HepG2 (cell line): Measurements from ENCODE around the gene YJEFN3. TPM values are rescaled to one million over a fixed set of nuclear protein-coding genes. Genes with fewer than 3 reads are reported as not detected.

Source experiments
- FOSL1 ChIP-seq: sonication (generic); formaldehyde crosslinking; IDR thresholded peaks from 2 replicates; pipeline ENCODE4 v1.9.0; 2021; ENCODE audit warnings: missing genetic modification reagents, borderline replicate concordance
- GABPB1 ChIP-seq: IDR thresholded peaks from 2 replicates; pipeline ENCODE4 v1.6.1; 2016; ENCODE audit warnings: mild to moderate bottlenecking, missing genetic modification reagents, moderate library complexity, missing compliant biosample characterization
- GLI4 ChIP-seq: sonication (generic); formaldehyde crosslinking; IDR thresholded peaks from 2 replicates; pipeline ENCODE4 v1.5.1; 2020; ENCODE audit warnings: missing genetic modification reagents, mild to moderate bottlenecking, moderate library complexity, borderline replicate concordance
- MBNL3 ChIP-seq: fragments of 250-450 bp; sonication (Bioruptor Pico); conservative IDR thresholded peaks from 2 replicates; pipeline ENCODE4 v1.8.0; 2022; ENCODE audit warnings: mild to moderate bottlenecking, inconsistent platforms
- MED1 ChIP-seq: sonication (generic); formaldehyde crosslinking; IDR thresholded peaks from 2 replicates; pipeline ENCODE4 v1.4.0; 2020; ENCODE audit warnings: missing genetic modification reagents
- NRL ChIP-seq: sonication (generic); formaldehyde crosslinking; IDR thresholded peaks from 2 replicates; pipeline ENCODE4 v1.5.0; 2020; ENCODE audit warnings: missing genetic modification reagents, mild to moderate bottlenecking, moderate library complexity, borderline replicate concordance
- STAG1 ChIP-seq: sonication (generic); formaldehyde crosslinking; IDR thresholded peaks from 2 replicates; pipeline ENCODE4 v1.4.0; 2020; ENCODE audit warnings: missing genetic modification reagents
- THAP11 ChIP-seq: IDR thresholded peaks from 2 replicates; pipeline ENCODE4 v1.6.1; 2016; ENCODE audit warnings: missing biosample characterization, missing genetic modification reagents
- ZBTB1 ChIP-seq: sonication (generic); formaldehyde crosslinking; IDR thresholded peaks from 2 replicates; pipeline ENCODE4 v1.4.0; 2020; ENCODE audit warnings: missing genetic modification reagents, borderline replicate concordance
- ZNF224 ChIP-seq: sonication (generic); formaldehyde crosslinking; IDR thresholded peaks from 2 replicates; pipeline ENCODE4 v1.5.0; 2020; ENCODE audit warnings: mild to moderate bottlenecking, missing genetic modification reagents
- ZNF274 ChIP-seq: sonication (generic); formaldehyde crosslinking; IDR thresholded peaks from 2 replicates; pipeline ENCODE4 v1.5.1; 2020; ENCODE audit warnings: mild to moderate bottlenecking, missing genetic modification reagents
- ZNF607 ChIP-seq: sonication (generic); formaldehyde crosslinking; IDR thresholded peaks from 2 replicates; pipeline ENCODE4 v1.5.1; 2020; ENCODE audit warnings: missing genetic modification reagents, mild to moderate bottlenecking, borderline replicate concordance
- ZNF674 ChIP-seq: sonication (generic); formaldehyde crosslinking; IDR thresholded peaks from 2 replicates; pipeline ENCODE4 v1.5.0; 2020; ENCODE audit warnings: low read depth, mild to moderate bottlenecking, missing genetic modification reagents
- ZNF782 ChIP-seq: sonication (generic); formaldehyde crosslinking; IDR thresholded peaks from 2 replicates; pipeline ENCODE4 v1.4.0; 2020; ENCODE audit warnings: missing genetic modification reagents, mild to moderate bottlenecking, borderline replicate concordance
- polyA plus RNA-seq, 8 experiments: library from polyadenylated mRNA; depleted of rRNA in 3 of 8; stranded (reverse) in 7 of 8; unstranded in 1 of 8; fragments of >200 nt; fragmentation: Illumina TruSeq in 4 of 8; extraction: Trizol in 4 of 8; gene quantifications; 2 replicates each; pipeline versions ENCODE4 v1.2.1 to v1.2.3, GENCODE V29; 2011 to 2016; ENCODE audit warnings: low read depth in 4 of 8, missing spikeins in 1 of 8, mixed read lengths in 1 of 8; ENCODE audit not compliant: insufficient read depth in 1 of 8
- total RNA-seq, 5 experiments: library from RNA; depleted of rRNA; stranded (reverse); fragments of >200 nt; fragmentation: Illumina TruSeq; extraction: Trizol; gene quantifications; 2 replicates each; pipeline ENCODE4 v1.2.3, GENCODE V29; 2016; ENCODE audit warnings: low read depth in 1 of 5
- TF ChIP-seq, protein P1 (sequence below): sonication (generic); formaldehyde crosslinking; IDR thresholded peaks from 2 replicates; pipeline ENCODE4 v1.5.1; 2020; ENCODE audit warnings: mild to moderate bottlenecking, missing genetic modification reagents, moderate library complexity
- TF ChIP-seq, protein P2 (sequence below): sonication (generic); formaldehyde crosslinking; IDR thresholded peaks from 2 replicates; pipeline ENCODE4 v1.5.0; 2020; ENCODE audit warnings: mild to moderate bottlenecking, missing genetic modification reagents, borderline replicate concordance
- TF ChIP-seq, protein P3 (sequence below): sonication (generic); formaldehyde crosslinking; conservative IDR thresholded peaks from 2 replicates; pipeline ENCODE4 v1.4.0; 2020; ENCODE audit warnings: missing genetic modification reagents

Gene YJEFN3
- total and polyA plus RNA-seq, 2 of the 13 experiments (the other 11 are each of a cell fraction or from before 2014, with no cell fraction given), result 0.89 to 4.0 TPM

DNA sequence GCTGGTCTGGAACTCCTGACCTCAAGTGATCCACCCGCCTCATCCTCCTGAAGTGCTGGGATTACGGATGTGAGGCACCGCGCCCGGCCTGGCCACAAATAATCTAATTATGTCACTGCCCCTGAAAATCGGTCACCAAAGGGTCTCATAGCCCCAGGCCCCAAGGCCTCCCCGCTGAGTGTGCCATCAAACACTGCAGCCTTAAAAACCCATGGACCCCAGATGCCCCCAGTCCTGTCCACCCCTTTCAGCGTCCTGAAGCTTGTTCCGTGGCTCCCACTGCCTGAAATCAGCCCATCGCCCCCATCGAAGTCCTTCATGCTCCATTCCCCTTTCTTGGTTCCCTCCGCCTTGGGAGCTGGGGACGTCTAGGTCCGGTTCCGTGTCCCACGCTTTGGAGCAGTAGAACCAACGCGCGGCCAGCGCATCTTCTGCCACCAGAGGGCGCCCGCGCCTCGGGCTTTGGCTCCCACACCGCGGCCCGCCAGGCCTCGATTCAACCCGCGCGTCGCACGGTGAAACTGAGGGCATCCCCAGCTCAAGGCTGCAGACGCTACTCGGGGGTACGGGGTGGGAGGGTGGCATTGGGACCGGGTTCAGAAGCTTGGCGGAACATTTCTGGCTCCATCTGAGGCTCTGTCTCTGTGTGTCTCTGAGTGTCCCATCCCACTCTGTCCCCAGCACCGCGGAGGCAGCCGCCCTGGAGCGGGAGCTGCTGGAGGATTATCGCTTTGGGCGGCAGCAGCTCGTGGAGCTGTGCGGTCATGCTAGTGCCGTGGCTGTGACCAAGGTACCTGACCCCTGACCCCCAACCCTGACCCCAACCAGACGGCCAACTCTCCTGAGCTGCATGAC is 3.5 kb downstream of the YJEFN3 start (continued):
- TF ChIP-seq, protein P1, sequence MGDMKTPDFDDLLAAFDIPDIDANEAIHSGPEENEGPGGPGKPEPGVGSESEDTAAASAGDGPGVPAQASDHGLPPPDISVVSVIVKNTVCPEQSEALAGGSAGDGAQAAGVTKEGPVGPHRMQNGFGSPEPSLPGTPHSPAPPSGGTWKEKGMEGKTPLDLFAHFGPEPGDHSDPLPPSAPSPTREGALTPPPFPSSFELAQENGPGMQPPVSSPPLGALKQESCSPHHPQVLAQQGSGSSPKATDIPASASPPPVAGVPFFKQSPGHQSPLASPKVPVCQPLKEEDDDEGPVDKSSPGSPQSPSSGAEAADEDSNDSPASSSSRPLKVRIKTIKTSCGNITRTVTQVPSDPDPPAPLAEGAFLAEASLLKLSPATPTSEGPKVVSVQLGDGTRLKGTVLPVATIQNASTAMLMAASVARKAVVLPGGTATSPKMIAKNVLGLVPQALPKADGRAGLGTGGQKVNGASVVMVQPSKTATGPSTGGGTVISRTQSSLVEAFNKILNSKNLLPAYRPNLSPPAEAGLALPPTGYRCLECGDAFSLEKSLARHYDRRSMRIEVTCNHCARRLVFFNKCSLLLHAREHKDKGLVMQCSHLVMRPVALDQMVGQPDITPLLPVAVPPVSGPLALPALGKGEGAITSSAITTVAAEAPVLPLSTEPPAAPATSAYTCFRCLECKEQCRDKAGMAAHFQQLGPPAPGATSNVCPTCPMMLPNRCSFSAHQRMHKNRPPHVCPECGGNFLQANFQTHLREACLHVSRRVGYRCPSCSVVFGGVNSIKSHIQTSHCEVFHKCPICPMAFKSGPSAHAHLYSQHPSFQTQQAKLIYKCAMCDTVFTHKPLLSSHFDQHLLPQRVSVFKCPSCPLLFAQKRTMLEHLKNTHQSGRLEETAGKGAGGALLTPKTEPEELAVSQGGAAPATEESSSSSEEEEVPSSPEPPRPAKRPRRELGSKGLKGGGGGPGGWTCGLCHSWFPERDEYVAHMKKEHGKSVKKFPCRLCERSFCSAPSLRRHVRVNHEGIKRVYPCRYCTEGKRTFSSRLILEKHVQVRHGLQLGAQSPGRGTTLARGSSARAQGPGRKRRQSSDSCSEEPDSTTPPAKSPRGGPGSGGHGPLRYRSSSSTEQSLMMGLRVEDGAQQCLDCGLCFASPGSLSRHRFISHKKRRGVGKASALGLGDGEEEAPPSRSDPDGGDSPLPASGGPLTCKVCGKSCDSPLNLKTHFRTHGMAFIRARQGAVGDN (CRISPR knock-in tag), result peak; percentile 73
- TF ChIP-seq THAP11 (0 out of 2 replicates have a peak, but pooled peaks have one; percentile 16), ZNF224 (CRISPR knock-in tag) (peak; percentile 40; the same call in 1 of the 2 replicates), GABPB1 (CRISPR knock-in tag) (peak; percentile 48; the same call in 1 of the 2 replicates), FOSL1 (no peak), GLI4 (CRISPR knock-in tag) (0 out of 2 replicates have a peak, but pooled peaks have one; percentile 56), ZBTB1 (CRISPR knock-in tag) (no peak), ZNF674 (CRISPR knock-in tag) (no peak), ZNF274 (CRISPR knock-in tag) (peak; percentile 60; the same call in 1 of the 2 replicates), NRL (CRISPR knock-in tag) (peak; percentile 16; the same call in 1 of the 2 replicates), ZNF782 (CRISPR knock-in tag) (no peak), ZNF607 (CRISPR knock-in tag) (peak; percentile 52; the same call in 1 of the 2 replicates), MBNL3 (CRISPR knock-in tag) (no peak), STAG1 (CRISPR knock-in tag) (peak; percentile 95), MED1 (no peak)
- TF ChIP-seq, protein P2, sequence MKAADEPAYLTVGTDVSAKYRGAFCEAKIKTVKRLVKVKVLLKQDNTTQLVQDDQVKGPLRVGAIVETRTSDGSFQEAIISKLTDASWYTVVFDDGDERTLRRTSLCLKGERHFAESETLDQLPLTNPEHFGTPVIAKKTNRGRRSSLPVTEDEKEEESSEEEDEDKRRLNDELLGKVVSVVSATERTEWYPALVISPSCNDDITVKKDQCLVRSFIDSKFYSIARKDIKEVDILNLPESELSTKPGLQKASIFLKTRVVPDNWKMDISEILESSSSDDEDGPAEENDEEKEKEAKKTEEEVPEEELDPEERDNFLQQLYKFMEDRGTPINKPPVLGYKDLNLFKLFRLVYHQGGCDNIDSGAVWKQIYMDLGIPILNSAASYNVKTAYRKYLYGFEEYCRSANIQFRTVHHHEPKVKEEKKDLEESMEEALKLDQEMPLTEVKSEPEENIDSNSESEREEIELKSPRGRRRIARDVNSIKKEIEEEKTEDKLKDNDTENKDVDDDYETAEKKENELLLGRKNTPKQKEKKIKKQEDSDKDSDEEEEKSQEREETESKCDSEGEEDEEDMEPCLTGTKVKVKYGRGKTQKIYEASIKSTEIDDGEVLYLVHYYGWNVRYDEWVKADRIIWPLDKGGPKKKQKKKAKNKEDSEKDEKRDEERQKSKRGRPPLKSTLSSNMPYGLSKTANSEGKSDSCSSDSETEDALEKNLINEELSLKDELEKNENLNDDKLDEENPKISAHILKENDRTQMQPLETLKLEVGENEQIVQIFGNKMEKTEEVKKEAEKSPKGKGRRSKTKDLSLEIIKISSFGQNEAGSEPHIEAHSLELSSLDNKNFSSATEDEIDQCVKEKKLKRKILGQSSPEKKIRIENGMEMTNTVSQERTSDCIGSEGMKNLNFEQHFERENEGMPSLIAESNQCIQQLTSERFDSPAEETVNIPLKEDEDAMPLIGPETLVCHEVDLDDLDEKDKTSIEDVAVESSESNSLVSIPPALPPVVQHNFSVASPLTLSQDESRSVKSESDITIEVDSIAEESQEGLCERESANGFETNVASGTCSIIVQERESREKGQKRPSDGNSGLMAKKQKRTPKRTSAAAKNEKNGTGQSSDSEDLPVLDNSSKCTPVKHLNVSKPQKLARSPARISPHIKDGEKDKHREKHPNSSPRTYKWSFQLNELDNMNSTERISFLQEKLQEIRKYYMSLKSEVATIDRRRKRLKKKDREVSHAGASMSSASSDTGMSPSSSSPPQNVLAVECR, result peak; percentile 33; the same call in 1 of the 2 replicates
- TF ChIP-seq, protein P3, sequence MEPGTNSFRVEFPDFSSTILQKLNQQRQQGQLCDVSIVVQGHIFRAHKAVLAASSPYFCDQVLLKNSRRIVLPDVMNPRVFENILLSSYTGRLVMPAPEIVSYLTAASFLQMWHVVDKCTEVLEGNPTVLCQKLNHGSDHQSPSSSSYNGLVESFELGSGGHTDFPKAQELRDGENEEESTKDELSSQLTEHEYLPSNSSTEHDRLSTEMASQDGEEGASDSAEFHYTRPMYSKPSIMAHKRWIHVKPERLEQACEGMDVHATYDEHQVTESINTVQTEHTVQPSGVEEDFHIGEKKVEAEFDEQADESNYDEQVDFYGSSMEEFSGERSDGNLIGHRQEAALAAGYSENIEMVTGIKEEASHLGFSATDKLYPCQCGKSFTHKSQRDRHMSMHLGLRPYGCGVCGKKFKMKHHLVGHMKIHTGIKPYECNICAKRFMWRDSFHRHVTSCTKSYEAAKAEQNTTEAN, result no peak
